Measurements from ENCODE around the gene GFER.

DNA sequence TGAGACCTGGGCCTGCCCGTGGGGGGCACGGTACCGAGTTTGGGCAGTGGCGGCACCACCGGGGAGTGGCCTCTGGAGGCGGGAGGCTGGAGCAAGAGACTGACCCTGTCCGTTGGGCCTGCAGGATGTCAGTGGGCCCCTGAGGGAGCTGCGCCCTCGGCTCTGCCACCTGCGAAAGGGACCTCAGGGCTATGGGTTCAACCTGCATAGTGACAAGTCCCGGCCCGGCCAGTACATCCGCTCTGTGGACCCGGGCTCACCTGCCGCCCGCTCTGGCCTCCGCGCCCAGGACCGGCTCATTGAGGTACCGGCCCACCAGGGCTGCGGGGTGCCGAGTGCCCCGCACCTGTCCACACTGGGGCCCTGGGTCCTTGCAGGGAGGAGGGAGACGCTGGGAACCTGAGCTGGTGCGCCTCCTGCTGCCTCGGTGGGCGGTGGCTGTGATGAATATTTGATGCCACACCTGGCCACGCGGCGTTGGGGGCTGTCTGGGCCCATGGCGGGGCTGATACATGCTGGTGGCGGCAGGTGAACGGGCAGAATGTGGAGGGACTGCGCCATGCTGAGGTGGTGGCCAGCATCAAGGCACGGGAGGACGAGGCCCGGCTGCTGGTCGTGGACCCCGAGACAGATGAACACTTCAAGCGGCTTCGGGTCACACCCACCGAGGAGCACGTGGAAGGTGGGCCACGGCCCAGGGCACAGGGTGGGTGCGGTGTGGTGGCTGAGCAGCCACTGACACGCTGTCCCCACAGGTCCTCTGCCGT, 52.4 kb downstream of the GFER start:
- TF ChIP-seq CEBPB (IDR thresholded peaks at IDR 0.05) (no peak), TAF1 (IDR thresholded peaks at IDR 0.05; ENCODE audit: low read depth) (no peak), EGR1 (IDR thresholded peaks at IDR 0.05) (no peak), ZBTB7A (IDR thresholded peaks at IDR 0.05; ENCODE audit: low read depth) (no peak)

Measured in Ishikawa (cell line).